Coronary artery (tissue), 2 donors: ENCODE results near the gene HELZ.

Experiments used
- DNase-seq: peaks from one replicate; pipeline ENCODE4 v3.0.0-alpha.2; 2017; ENCODE audit warnings: low spot score
- H3K27ac ChIP-seq, 2 donors: fragments of 200-600 bp; sonication (generic); one replicate each; pipeline ENCODE4 v1.5.1; 2016 to 2019
- H3K4me3 ChIP-seq: fragments of 200-600 bp; sonication (generic); 2 replicates; pipeline ENCODE4 v1.5.1; 2016; ENCODE audit warnings: mild to moderate bottlenecking, moderate library complexity
- TF ChIP-seq, protein P1 (sequence below): fragments of 200-600 bp; sonication (generic); IDR thresholded peaks from one replicate; pipeline ENCODE4 v1.5.1; 2019; ENCODE audit warnings: antibody characterized with exemption

Gene HELZ

DNA sequence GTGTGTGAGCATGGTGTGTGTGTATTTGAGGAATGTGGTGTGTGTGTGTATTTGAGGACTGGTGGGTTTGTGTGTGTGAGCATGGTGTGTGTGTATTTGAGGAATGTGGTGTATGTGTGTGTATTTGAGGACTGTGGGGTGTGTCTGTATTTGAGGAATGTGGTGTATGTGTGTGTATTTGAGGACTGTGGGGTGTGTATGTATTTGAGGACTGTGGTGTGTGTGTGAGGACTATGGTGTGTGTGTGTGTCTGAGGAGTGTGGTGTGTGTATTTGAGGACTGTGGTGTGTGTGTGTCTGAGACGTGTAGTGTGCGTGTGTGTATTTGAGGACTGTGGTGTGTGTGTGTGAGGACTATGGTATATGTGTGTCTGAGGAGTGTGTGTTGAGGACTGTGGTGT, 218.7 kb downstream of the HELZ start:
- TF ChIP-seq, protein P1, sequence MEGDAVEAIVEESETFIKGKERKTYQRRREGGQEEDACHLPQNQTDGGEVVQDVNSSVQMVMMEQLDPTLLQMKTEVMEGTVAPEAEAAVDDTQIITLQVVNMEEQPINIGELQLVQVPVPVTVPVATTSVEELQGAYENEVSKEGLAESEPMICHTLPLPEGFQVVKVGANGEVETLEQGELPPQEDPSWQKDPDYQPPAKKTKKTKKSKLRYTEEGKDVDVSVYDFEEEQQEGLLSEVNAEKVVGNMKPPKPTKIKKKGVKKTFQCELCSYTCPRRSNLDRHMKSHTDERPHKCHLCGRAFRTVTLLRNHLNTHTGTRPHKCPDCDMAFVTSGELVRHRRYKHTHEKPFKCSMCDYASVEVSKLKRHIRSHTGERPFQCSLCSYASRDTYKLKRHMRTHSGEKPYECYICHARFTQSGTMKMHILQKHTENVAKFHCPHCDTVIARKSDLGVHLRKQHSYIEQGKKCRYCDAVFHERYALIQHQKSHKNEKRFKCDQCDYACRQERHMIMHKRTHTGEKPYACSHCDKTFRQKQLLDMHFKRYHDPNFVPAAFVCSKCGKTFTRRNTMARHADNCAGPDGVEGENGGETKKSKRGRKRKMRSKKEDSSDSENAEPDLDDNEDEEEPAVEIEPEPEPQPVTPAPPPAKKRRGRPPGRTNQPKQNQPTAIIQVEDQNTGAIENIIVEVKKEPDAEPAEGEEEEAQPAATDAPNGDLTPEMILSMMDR: no peak
- DNase-seq: no peak

DNA sequence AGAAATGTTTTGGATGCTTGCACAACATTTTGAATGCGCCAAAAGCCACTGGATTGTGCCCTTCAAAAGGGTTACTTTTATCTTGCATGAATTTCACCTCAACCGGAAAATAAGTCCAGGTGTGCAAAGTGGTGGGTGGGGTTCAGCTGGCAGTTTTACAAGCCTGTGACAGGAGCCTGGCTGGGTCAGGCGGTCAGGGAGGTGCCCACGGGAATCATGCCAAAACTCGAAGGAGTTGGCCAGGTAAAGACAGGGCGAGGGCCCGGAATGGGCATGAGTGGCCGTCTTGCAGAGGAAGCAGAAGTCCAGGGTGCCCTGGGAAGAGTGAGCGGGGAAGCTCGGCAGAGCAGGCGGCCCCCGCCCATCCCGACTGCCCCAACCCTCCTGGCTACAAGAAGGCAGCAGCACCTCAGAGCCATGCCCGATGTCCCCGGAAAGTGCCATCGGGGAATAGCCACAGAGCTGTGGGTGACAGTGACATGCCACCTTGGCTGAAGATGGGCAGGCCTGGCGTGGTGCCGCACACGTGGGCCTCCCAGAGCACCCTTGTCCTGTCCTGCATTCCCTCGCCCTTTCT, 219.7 kb downstream of the HELZ start:
- TF ChIP-seq, protein P1: no peak
- Histone ChIP-seq H3K27ac (no peak overlapping the region), H3K4me3 (no peak overlapping the region)
- no peak for DNase-seq

More for the DNA sequence above, 218.7 kb downstream of the HELZ start:
- H3K4me3 ChIP-seq: no peak overlapping the region
- H3K27ac ChIP-seq: no peak overlapping the region

DNA sequence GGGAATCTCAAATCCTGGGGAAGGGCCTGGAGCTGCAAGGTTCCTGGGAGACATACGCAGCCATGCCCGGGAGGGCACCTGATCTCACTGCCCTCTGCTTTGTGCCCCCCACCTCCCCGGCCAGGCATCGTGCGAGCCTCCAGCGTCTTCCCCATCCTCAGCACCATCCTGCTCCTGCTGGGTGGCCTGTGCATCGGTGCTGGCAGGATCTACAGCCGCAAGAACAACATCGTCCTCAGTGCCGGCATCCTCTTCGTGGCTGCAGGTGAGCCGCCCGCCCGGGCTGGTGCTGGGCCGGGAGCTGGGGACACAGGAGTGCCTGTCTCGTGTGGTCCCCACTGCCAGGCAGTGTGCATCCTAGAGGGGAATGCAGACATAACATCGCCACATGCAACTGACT, 220.3 kb downstream of the HELZ start:
- TF ChIP-seq, protein P1: no peak
- Histone ChIP-seq H3K4me3 (no peak overlapping the region), H3K27ac (no peak overlapping the region)
- no peak for DNase-seq

DNA sequence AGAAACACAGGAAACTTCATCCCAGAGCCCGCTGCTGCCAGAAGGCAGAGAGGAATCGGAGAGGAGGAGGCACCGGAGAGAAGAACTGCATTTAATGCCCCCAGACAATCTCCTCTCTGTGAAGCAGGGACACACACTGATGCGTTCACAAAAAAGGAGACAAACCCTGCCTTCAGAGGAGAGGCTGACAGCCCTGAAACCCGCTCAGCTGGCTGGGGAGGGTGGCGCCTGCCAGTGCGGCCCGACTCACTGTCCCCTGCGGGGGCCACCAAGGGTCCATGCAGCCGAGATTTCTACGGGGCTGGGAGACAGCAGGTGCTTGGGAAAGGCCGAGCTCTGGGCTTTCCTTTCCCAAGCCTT, 222.6 kb downstream of the HELZ start:
- Histone ChIP-seq H3K27ac (no peak overlapping the region), H3K4me3 (no peak overlapping the region)
- TF ChIP-seq, protein P1: no peak
- no peak for DNase-seq

DNA sequence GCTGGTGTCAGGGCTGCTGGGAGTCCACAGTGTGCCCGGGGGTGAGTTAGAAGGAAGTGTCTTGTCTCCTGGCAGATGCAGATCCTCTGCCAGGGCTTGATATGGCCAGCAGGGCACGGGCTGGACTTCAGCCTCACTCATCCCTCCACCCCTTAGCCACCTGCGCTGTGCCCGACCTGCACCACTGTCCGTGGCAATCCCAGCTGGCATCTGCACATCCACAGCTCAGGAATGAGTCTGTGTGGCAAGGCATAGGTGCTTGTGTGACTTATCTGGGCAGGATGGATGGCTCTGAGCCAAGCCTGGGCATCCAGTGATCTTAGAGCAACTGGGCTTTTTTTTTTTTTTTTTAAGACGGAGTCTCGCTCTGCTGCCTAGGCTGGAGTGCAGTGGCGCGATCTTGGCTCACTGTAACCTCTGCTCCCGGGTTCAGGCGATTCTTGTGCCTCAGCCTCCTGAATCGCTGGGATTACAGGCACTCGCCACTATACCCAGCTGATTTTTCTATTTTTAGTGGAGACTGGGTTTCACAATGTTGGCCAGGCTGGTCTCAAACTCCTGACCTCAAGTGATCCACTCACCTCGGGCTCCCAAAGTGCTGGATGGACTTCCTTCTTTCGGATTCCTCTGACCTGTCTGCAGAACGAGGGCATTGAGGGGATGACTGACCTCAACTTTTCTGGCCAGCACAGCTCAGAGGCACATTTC, 223.1 kb downstream of the HELZ start:
- H3K4me3 ChIP-seq: no peak overlapping the region
- DNase-seq: no peak

DNA sequence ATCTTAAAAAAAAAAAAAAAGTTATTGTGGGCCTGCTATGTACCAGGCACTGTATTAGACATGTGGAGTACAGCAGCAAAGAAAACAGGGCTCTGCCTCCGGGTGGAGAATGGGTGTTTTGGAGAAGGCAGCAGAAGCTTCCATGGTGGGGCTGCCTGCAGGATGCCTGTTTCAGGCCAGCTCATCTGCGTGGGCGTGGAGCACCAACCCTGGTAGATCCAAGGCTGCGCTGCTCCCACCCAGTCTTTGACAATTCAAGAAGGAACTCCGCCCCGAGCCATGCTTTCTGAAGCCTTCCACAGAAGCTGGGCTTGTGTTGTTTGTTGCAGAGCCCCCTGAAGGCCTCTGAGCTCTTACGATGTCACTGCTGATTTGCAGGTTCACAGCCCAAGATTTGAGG, 223.8 kb downstream of the HELZ start:
- TF ChIP-seq, protein P1: no peak
- no peak for DNase-seq
- H3K4me3 ChIP-seq: no peak overlapping the region
- no peak overlapping the region for H3K27ac ChIP-seq

More for the DNA sequence above, 223.1 kb downstream of the HELZ start:
- no peak overlapping the region for H3K27ac ChIP-seq
- TF ChIP-seq, protein P1: no peak
